ENCODE results near the gene PPP6R3. TPM values are rescaled to one million over a fixed set of nuclear protein-coding genes. Genes with fewer than 3 reads are reported as not detected.

Gene PPP6R3
- total RNA-seq, 1 experiment from 2014 or later = 163 TPM

- DNase-seq (ENCODE audit: low read depth, low spot score) (no peak), ATAC-seq (no peak)
- in situ Hi-C loops (cut with HindIII; ENCODE audit: low pct_unique_long_range_greater_than_20kb, low sequenced_read_pairs) = no loop called here
- Histone ChIP-seq H3K4me3 (ENCODE audit: low read depth in 2 of 2, low read length in 2 of 2) (no peak overlapping the region), H3K27me3 (ENCODE audit: control insufficient read depth, insufficient read depth, low read length) (no peaks in the 10 kb centered on the region), H3K9me3 (ENCODE audit: control insufficient read depth, insufficient read depth, low read depth, low read length) (no peaks in the 10 kb centered on the region), H3K27ac (ENCODE audit: low read length) (no peak overlapping the region), H3K4me1 (ENCODE audit: control insufficient read depth, insufficient read depth, low read length) (no peaks in the 10 kb centered on the region), H3K36me3 (ENCODE audit: control insufficient read depth, insufficient read depth, low read length) (peaks cover 40% of the 10 kb centered on the region)
- CTCF ChIA-PET = no interaction called here
- intact Hi-C loops (cut with micrococcal nuclease; ENCODE audit: unreplicated experiment) = no loop called here
- POLR2A ChIA-PET = interaction anchor here (0.6 kb wide), 1 partner anchor 1293 kb away, joined by 3 read pairs; no protein-coding TSS in a partner anchor
- no TSS peak for BruUV-seq (replicated peaks)
- TF ChIP-seq REST (IDR thresholded peaks at IDR 0.05; ENCODE audit: insufficient read depth in 1 of 2, low read depth in 2 of 2, low read length in 1 of 2) (no peak), TCF7L2 (IDR thresholded peaks at IDR 0.05; ENCODE audit: low read depth, low read length) (no peak), SIN3A (IDR thresholded peaks at IDR 0.05; ENCODE audit: borderline replicate concordance, insufficient read depth, low read depth, low read length) (no peak), POLR2AphosphoS5 (IDR thresholded peaks at IDR 0.05; ENCODE audit: low read depth, low read length) (no peak)
- TF ChIP-seq, protein P1, sequence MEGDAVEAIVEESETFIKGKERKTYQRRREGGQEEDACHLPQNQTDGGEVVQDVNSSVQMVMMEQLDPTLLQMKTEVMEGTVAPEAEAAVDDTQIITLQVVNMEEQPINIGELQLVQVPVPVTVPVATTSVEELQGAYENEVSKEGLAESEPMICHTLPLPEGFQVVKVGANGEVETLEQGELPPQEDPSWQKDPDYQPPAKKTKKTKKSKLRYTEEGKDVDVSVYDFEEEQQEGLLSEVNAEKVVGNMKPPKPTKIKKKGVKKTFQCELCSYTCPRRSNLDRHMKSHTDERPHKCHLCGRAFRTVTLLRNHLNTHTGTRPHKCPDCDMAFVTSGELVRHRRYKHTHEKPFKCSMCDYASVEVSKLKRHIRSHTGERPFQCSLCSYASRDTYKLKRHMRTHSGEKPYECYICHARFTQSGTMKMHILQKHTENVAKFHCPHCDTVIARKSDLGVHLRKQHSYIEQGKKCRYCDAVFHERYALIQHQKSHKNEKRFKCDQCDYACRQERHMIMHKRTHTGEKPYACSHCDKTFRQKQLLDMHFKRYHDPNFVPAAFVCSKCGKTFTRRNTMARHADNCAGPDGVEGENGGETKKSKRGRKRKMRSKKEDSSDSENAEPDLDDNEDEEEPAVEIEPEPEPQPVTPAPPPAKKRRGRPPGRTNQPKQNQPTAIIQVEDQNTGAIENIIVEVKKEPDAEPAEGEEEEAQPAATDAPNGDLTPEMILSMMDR (IDR thresholded peaks at IDR 0.05) = no peak
These were observed 64.1 kb downstream of the PPP6R3 start for GRCh38 chr11:68524681-68525080.

DNA sequence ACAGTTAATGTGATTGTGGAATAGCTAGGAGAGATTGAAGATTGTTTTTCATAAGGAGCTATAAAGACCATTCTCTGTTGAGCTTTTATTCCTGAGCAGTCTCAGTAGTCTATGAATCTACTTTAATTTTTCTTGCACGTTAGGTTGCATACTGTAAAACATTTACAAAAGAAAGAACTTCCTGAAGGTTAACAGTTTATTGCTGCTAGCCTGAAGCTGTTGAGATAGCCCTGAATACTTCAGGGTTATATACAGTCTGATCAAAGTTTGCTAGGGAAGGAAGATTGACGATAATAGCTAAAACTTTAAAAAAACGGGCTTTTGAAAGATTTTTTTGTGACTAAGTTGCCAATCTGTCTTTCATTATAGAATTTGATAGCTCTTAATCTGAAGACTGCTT lies 64.8 kb downstream of the PPP6R3 start:
- in situ Hi-C loops (cut with HindIII; ENCODE audit: low pct_unique_long_range_greater_than_20kb, low sequenced_read_pairs) = no loop called here
- H3K36me3 ChIP-seq (ENCODE audit: control insufficient read depth, insufficient read depth, low read length) = peaks cover 34% of the 10 kb centered on the region
- intact Hi-C loops (cut with micrococcal nuclease; ENCODE audit: unreplicated experiment) = no loop called here

More for the DNA sequence above, 64.8 kb downstream of the PPP6R3 start:
- no peak for ATAC-seq
- no peak overlapping the region for H3K27ac ChIP-seq (ENCODE audit: low read length)
- CTCF ChIA-PET = no interaction called here
- H3K27me3 ChIP-seq (ENCODE audit: control insufficient read depth, insufficient read depth, low read length) = no peaks in the 10 kb centered on the region
- H3K9me3 ChIP-seq (ENCODE audit: control insufficient read depth, insufficient read depth, low read depth, low read length) = no peaks in the 10 kb centered on the region
- POLR2A ChIA-PET = no interaction called here
- H3K4me3 ChIP-seq (ENCODE audit: low read depth in 2 of 2, low read length in 2 of 2) = no peak overlapping the region
- no peak for DNase-seq (ENCODE audit: low read depth, low spot score)
- H3K4me1 ChIP-seq (ENCODE audit: control insufficient read depth, insufficient read depth, low read length) = no peaks in the 10 kb centered on the region
- no TSS peak for BruUV-seq (replicated peaks)
- TF ChIP-seq SIN3A (IDR thresholded peaks at IDR 0.05; ENCODE audit: borderline replicate concordance, insufficient read depth, low read depth, low read length) (no peak), TCF7L2 (IDR thresholded peaks at IDR 0.05; ENCODE audit: low read depth, low read length) (no peak), REST (IDR thresholded peaks at IDR 0.05; ENCODE audit: insufficient read depth in 1 of 2, low read depth in 2 of 2, low read length in 1 of 2) (no peak), POLR2AphosphoS5 (IDR thresholded peaks at IDR 0.05; ENCODE audit: low read depth, low read length) (no peak)
- TF ChIP-seq, protein P1 (IDR thresholded peaks at IDR 0.05) = no peak

Measured in Panc1 (cell line).